Hepatic stellate cell (primary cell): ENCODE results near the gene HSPA1L.
"Not testable (repeated sequence)": the region's sequence is repeated elsewhere in the genome, so short reads cannot be mapped to it uniquely, and the experiment has no call there.

Experiments used
- DNase-seq: peaks from one replicate; pipeline ENCODE4 v3.0.0; 2011; ENCODE audit warnings: low spot score

Gene HSPA1L

GRCh38 chr6:31813465-31813849 is 1.6 kb downstream of the HSPA1L start:
- no peak for DNase-seq

- no peak for DNase-seq
Observed at GRCh38 chr6:31811645-31812044, 3.4 kb downstream of the HSPA1L start.

- DNase-seq, result not testable (repeated sequence)
Observed at GRCh38 chr6:31808599-31808998, 6.5 kb downstream of the HSPA1L start.

GRCh38 chr6:31806470-31807272 is 8.4 kb downstream of the HSPA1L start, which contains the start of gene LSM2:
Gene LSM2, minus strand, starts transcription at chr6:31806966. Its CDS starts 209 bp downstream, at chr6:31806757.
- DNase-seq, result peak; percentile 99

GRCh38 chr6:31805939-31806469 is 9.1 kb downstream of the HSPA1L start:
- DNase-seq, result no peak

GRCh38 chr6:31801031-31801927 is 13.8 kb downstream of the HSPA1L start:
- not testable (repeated sequence) for DNase-seq

GRCh38 chr6:31799781-31800180 is 15.3 kb downstream of the HSPA1L start:
- DNase-seq, result no peak

GRCh38 chr6:31797588-31797987 is 17.5 kb downstream of the HSPA1L start:
- no peak for DNase-seq

- no peak for DNase-seq
Observed at GRCh38 chr6:31796993-31797385, 18.1 kb downstream of the HSPA1L start.

GRCh38 chr6:31795616-31796298 is 19.3 kb downstream of the HSPA1L start, which contains the start of gene VARS1:
Gene VARS1, minus strand, starts transcription at chr6:31795752. Its CDS starts 535 bp downstream, at chr6:31795217.
- peak; percentile 97 for DNase-seq

GRCh38 chr6:31794866-31795615 is 20.0 kb downstream of the HSPA1L start:
- DNase-seq, result peak; percentile 73

GRCh38 chr6:31794294-31794865 is 20.7 kb downstream of the HSPA1L start:
- no peak for DNase-seq

GRCh38 chr6:31793927-31794245 is 21.2 kb downstream of the HSPA1L start:
- DNase-seq, result not testable (repeated sequence)

GRCh38 chr6:31792761-31793171 is 22.3 kb downstream of the HSPA1L start:
- peak; percentile 54 for DNase-seq

GRCh38 chr6:31792090-31792374 is 23.1 kb downstream of the HSPA1L start:
- DNase-seq, result no peak

- peak; percentile 82 for DNase-seq
Observed at GRCh38 chr6:31791324-31792089, 23.6 kb downstream of the HSPA1L start.

- DNase-seq, result no peak
Observed at GRCh38 chr6:31785475-31785874, 29.6 kb downstream of the HSPA1L start.

GRCh38 chr6:31784098-31784925 is 30.8 kb downstream of the HSPA1L start:
- DNase-seq, result no peak

GRCh38 chr6:31782126-31782855 is 32.8 kb downstream of the HSPA1L start:
- DNase-seq, result no peak
